ENCODE data around the gene DUOXA1.

- no peak for TF ChIP-seq CTCF (IDR thresholded peaks at IDR 0.05)
- TF ChIP-seq TEAD4 (CRISPR knock-in tag; IDR thresholded peaks at IDR 0.05) = no peak
- no peak for TF ChIP-seq ATF1 (CRISPR knock-in tag; IDR thresholded peaks at IDR 0.05)
- no peak for TF ChIP-seq NFYB (CRISPR knock-in tag; conservative IDR thresholded peaks at IDR 0.05; ENCODE audit: low read depth)
- TF ChIP-seq NR3C1 (CRISPR knock-in tag; conservative IDR thresholded peaks at IDR 0.05; ENCODE audit: low read depth) = no peak
- TF ChIP-seq ATF2 (CRISPR knock-in tag; IDR thresholded peaks at IDR 0.05; ENCODE audit: borderline replicate concordance, low read depth) = no peak
- TF ChIP-seq ZNF121 (CRISPR knock-in tag; IDR thresholded peaks at IDR 0.05) = no peak
- TF ChIP-seq ERG (CRISPR knock-in tag; IDR thresholded peaks at IDR 0.05) = no peak
- no peak for TF ChIP-seq MLX (CRISPR knock-in tag; IDR thresholded peaks at IDR 0.05)
Measured at GRCh38 chr15:45115312-45115820, 14.3 kb downstream of the DUOXA1 start.
